ENCODE results near the gene LARP1B.
"Not testable (repeated sequence)": the region's sequence is repeated elsewhere in the genome, so short reads cannot be mapped to it uniquely, and the experiment has no call there.

Gene LARP1B

DNA sequence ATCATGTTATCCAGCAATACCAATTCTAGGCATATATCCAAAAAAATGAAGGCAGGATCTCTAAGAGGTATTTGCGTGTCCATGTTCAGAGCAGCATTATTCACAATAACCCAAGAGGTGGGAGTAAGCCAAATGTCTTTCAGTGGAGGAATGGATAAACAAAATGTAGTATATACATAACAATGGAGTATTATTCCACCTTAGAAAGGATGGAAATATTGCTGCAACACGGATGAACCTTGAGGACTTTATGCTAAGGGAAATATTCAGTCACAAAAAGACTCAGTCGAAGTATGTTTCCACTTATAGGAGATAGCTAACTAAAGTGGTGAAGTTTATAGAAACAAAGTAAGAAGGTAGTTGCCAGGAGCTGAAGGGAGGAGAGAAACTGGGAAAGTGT, 74.3 kb downstream of the LARP1B start:
- DNase-seq (ENCODE audit: low read depth) = no peak

GRCh38 chr4:128141866-128142265, 80.8 kb downstream of the LARP1B start:
- DNase-seq (ENCODE audit: low read depth) = no peak

DNA sequence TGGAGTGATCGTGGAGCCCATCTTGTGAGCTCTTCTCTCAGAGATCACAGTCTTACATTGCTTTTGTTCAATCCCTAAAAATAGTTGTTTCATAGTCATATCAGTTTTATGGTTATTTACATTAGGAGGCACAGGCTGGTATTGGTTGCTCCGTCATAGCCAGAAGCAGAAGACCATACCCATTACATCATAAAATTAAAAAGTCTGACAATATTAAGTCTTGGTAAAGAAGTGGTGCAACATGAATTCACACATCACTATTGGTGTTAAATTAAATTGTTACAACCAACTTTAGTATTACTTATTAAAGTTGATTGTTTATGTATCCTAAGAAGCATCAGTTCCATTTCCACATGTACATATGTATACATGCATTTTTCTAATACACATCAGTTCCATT, 84.6 kb downstream of the LARP1B start:
- no peak for DNase-seq (ENCODE audit: low read depth)

GRCh38 chr4:128153800-128154199, 92.7 kb downstream of the LARP1B start:
- no peak for DNase-seq (ENCODE audit: low read depth)

DNA sequence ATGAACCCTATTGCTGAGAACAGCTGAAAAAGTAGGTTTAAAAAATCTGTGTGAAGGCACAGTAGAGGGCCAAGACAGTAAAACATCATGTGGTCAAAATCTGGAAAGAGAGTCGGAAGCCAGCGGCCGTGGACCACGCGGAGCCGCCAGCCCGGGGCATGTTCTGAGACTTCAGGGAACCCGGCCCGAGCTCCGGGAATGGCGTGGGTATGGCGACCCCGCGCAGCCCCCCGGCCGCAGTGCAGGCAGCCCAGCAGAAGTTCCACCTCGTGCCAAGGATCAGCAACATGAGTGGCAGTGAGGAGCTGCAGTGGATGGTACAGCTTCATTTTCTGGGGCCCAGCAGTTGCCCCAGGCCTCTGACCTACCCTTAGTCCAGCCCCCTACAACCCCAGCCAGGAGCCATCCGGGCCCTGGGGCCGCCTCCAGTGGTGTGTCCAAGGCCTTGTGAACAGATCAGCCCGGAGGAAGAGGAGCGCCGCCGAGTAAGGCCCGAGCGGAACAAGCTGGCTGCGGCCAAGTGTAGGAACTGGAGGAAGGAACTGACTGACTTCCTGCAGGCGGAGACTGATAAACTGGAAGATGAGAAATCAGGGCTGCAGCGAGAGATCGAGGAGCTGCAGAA, 94.2 kb downstream of the LARP1B start:
- DNase-seq (ENCODE audit: low read depth) = no peak

DNA sequence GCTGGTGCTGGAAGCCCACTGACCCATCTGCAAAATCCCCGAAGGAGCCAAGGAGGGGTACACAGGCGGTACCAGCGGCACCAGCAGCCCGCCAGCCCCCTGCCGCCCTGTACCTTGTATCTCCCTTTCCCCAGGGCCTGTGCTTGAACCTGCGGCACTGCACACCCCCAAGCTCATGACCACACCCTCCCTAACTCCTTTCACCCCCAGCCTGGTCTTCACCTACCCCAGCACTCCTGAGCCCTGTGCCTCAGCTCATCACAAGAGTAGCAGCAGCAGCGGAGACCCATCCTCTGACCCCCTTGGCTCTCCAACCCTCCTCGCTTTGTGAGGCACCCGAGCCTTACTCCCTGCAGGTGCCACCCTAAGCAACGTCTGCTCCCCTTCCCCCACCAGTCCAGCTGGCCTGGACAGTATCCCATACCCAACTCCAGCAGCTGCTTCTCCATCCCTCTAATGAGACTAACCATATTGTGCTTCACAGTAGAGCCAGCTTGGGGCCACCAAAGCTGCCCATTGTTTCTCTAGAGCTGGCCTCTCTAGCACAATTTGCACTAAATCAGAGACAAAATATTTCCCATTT, 94.9 kb downstream of the LARP1B start:
- DNase-seq (ENCODE audit: low read depth) = no peak

DNA sequence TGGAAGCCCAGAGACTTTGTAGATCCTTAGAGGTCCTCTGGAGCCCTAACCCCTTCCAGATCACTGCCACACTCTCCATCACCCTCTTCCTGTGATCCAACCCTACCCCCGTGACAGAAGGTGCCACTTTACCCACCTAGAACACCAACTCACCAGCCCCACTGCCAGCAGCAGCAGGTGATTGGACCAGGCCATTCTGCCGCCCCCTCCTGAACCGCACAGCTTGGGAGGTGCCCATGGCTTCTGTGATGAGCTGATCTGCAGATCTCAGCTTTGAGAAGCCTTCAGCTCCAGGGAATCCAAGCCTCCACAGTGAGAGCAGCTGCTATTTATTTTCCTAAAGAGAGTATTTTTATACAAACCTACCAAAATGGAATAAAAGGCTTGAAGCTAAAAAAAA, 95.4 kb downstream of the LARP1B start:
- not testable (repeated sequence) for DNase-seq (ENCODE audit: low read depth)

- no peak for DNase-seq (ENCODE audit: low read depth)
These were observed 97.8 kb downstream of the LARP1B start for GRCh38 chr4:128158894-128159293.

- no peak for DNase-seq (ENCODE audit: low read depth)
These were observed 98.9 kb downstream of the LARP1B start for GRCh38 chr4:128159967-128160366.

GRCh38 chr4:128161138-128161537, 100.0 kb downstream of the LARP1B start:
- DNase-seq (ENCODE audit: low read depth) = no peak

DNA sequence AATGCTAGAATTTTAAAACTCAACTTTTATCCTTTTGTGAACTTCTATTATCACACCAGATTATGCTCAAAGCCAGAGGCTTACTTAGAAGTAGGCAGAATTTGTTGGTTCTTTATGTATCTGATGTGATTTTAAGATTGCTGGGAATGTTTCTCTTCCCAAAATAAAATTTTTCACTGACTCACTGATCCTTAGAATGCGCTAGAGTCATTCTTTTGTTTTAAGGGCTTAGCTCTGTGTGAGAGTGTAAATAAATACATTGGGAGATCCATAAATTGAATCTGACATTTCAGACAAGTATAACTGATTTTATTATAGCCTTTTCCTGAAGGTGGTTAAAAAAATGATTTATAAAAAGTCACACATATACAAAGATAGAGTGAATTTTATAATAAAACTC, 101.3 kb downstream of the LARP1B start:
- DNase-seq (ENCODE audit: low read depth) = no peak

GRCh38 chr4:128163177-128164117, 102.3 kb downstream of the LARP1B start:
- no peak for DNase-seq (ENCODE audit: low read depth)

GRCh38 chr4:128166982-128167381, 105.9 kb downstream of the LARP1B start:
- no peak for DNase-seq (ENCODE audit: low read depth)

DNA sequence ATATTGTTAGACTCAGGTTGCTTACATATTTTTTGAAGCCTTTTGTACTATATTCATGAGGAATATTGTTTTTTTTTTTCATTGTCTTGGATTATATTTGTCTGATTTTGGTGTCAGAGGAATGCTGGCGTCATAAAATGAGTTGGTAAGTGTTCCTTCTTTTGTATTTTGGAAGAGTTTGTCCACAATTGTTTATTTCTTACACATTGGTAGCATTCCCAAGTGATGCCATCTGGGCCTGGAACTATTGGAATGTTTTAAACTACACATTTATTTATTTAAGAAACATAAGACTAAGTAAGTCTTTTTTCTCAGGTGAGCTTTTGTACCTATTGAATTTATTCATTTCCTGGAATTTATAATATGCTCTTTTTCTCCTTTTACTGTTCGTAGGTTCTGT, 107.6 kb downstream of the LARP1B start:
- DNase-seq (ENCODE audit: low read depth) = no peak

GRCh38 chr4:128169245-128169644, 108.1 kb downstream of the LARP1B start:
- no peak for DNase-seq (ENCODE audit: low read depth)

DNA sequence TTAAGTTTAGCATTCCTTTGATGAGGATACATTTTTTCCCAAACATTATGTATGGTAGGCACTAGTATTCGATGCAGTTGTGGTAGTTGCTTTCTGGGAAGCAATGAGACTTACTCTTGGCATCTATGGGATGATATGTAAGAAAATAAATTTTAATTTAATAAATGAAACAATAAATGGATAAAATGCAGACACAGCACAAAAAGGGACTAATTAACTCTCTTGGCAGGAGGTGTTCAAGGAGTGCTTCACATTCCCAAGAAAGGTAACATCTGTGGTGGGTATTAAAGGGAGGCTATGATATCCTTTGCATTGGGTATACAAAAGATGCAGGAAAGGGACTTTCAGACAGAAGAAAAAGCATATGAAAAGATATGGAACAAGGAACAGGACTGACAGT, 115.5 kb downstream of the LARP1B start:
- no peak for DNase-seq (ENCODE audit: low read depth)

GRCh38 chr4:128177498-128177897, 116.4 kb downstream of the LARP1B start:
- DNase-seq (ENCODE audit: low read depth) = no peak

GRCh38 chr4:128186623-128187022, 125.5 kb downstream of the LARP1B start:
- DNase-seq (ENCODE audit: low read depth) = no peak

DNA sequence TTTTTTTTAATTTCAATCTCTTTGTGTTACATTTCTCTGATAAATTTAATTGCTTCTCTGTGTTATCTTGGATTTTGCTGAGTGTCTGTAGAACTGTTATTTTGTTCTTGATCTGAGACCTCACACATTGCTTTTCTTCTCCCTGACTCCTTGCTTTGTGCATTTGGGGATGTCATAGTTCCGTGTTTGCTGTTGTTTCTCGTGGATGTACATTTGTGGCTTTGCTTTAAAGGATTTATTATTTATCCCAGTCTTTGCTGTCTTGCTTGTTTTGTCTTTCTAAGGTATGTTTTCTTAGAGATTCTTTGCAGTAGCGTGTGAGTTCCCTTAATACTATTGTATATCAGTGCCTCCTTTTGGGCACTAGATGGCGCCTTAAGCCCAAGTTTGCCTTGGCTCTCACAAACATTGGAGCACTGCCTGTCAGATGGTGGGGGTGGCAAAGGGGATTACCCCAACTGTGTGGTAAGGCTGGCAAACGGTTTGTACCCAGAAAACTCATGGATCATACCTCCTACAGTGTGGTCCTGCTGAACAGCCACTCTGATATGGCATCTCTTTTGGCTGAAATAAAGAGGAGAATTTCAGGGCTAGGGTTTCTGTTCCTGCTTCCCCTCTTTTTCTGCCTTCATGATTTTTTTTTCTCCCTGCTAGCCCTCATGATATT, 130.1 kb downstream of the LARP1B start:
- peak; percentile 46 for DNase-seq (ENCODE audit: low read depth)

DNA sequence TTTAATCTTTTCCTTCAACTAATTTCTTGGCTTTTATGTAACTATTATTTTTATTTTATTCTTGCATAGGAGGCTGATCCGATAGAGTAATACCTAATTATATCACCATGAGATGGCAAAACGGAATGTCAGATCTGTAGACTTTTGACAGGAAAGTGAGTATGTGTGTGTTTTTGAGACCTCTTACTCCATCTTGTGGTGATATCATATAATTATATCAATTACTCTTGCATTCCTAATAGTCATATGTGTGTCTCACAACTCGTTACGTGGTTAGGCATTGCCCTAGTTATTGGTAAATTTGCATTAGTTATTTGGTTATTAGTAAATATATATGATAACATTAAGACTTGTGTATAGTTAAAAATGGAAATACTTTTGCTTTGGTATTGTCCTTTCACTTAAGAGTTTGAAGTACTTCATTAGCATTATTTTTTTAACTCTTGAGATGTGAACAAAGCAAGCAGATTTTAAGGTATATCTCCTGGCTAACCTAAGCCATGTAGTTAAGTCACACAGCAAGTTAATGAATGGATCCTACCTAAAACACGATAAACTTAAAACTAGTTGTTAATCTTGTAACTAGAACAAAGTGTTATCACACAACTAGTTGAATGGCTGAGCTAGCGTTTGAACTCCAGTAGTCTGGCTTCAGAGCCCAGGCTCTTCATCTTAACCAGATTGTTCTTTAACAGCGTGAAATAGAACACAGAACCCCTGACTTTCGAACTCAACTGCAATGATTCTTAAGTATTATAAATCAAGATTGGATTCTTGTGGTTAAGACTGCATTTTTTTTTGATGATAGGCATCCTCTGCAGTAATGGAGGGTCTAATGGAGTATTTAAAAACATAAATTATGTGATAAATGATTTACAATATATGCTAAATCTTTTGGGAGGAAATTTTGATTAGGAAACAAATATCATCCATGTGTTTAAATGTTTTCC, 159.4 kb downstream of the LARP1B start:
- no peak for DNase-seq (ENCODE audit: low read depth)

DNA sequence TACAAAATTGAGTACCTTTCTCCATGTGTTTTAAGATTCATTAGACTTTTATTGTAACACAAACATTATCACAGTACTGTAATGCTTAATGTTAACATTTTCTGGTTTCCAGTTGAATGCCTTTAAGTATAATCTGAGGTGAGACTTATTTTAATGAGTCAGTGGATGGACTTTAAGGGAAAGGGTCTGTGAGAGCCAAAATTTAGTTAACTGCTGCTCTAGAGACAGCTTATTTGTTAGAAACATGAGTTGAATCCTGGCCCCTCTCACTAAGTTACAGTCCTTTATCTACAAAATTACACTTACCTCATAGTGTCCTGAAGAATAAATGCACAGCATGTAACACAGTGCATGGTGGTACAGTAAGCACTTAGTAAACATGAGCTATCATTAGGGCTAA, 160.5 kb downstream of the LARP1B start:
- no peak for DNase-seq (ENCODE audit: low read depth)

Data from activated gamma-delta T cell treated with anti-CD3 and anti-CD28 coated beads, Interleukin-2, amount 50 U/mL, for 16 hours (primary cell).